Mucosa of descending colon (tissue), 3 donors: ENCODE results near the gene EFCAB5. TPM values are rescaled to one million over a fixed set of nuclear protein-coding genes. Genes with fewer than 3 reads are reported as not detected.

Source experiments
- ATAC-seq: fragments of 200-7000 bp; cut with Tn5 transposase; one replicate; pipeline ENCODE4 v1.9.1; 2020; ENCODE audit warnings: mild to moderate bottlenecking, moderate library complexity
- DNase-seq, 3 donors: peaks; one replicate each; pipeline ENCODE4 v3.0.0-alpha.2; 2020
- H3K36me3 ChIP-seq: fragments of 200-600 bp; one replicate; pipeline ENCODE4 v1.8.0; 2021; ENCODE audit warnings: low read depth, mild to moderate bottlenecking
- H3K4me1 ChIP-seq: fragments of 200-600 bp; one replicate; pipeline ENCODE4 v1.8.0; 2021; ENCODE audit warnings: low read depth, mild to moderate bottlenecking
- H3K4me3 ChIP-seq: fragments of 200-600 bp; one replicate; pipeline ENCODE4 v1.8.0; 2021; ENCODE audit warnings: mild to moderate bottlenecking
- H3K9me3 ChIP-seq: fragments of 200-600 bp; one replicate; pipeline ENCODE4 v1.8.0; 2021; ENCODE audit warnings: mild to moderate bottlenecking
- CTCF ChIP-seq: fragments of 200-600 bp; IDR thresholded peaks from one replicate; pipeline ENCODE4 v1.8.0; 2022; ENCODE audit warnings: antibody characterized with exemption, mild to moderate bottlenecking
- intact Hi-C, 2 donors: fragments of 100-400 bp; cut with DNase I in 1 of 2; cut with micrococcal nuclease in 1 of 2; formaldehyde crosslinking; loops; one replicate each; pipeline versions ENCODE4 v1.11.0 to v1.11.1; 2022; cut with DNase I, micrococcal nuclease
- total RNA-seq, 3 donors: library from RNA; stranded (reverse); fragmentation: NEBNext Ultra II Directional in 2 of 3; extraction: Animal tissue kit (Norgen Biotek cat#: 25700) in 2 of 3; gene quantifications; one replicate each; pipeline versions ENCODE4 v1.2.1 to v1.2.4, GENCODE V29; 2021 to 2023
- donor health status: DM: no; HTN: no; CAD: no; lungs with moderate emphysema.
- donor health status: DM: no; HTN: no; CAD: no.
- donor health status: DM: no; HTN: yes; CAD: no.

Gene EFCAB5
- total RNA-seq, 3 donors from 2014 or later = 1.0 to 4.1 (median 2.4) TPM

DNA sequence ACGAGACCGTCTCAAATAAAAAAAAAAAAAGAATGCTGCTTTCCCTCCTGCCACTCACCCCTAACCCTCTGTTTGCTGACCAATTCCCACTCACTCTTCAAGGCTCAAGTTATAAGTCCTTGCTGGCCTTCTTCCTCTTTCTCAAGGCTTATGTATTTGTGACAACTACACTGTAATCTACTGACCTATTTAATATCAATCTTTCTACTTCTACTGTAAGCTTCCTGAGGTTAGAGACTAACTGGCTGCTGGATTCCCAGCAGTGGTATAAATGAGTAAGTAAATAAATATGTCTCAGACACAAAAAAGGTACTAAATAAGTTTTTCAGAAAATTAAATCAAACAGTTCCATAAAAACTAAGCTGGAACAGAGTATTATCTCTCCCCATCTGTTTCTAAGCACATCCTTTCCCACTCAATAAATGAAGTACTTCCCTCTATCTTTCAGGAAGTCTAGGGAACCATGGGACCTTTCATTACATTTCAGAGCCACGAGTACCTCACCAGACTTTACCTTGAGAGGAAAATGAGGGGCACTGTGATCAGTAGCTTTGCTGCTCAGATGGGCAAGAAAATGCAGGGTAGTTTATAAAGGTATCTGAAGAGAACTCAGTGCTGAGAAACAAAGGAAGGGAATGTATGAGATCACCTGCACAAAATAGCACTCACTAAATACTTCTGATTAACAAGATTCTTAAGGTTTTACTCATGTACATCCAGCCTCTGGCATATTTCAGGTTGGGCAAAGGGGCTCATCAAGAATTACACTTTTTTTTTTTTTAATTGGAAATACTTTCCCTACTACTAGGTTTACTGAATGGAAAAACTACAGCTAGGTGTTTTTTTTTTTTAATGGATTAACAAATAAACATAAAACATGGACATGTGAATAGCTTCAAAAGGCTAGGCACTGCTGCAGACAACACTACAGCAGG, 22.2 kb upstream of the EFCAB5 start:
- Histone ChIP-seq H3K36me3 (no peaks in the 10 kb centered on the region), H3K9me3 (no peaks in the 10 kb centered on the region), H3K4me1 (no peaks in the 10 kb centered on the region), H3K4me3 (no peak overlapping the region)
- DNase-seq (no peak), ATAC-seq (no peak)
- intact Hi-C loops = no loop called here
- TF ChIP-seq CTCF = no peak

- intact Hi-C loops = no loop called here
- no peak overlapping the region for H3K4me3 ChIP-seq
- no peaks in the 10 kb centered on the region for H3K36me3 ChIP-seq
- TF ChIP-seq CTCF = no peak
- ATAC-seq = no peak
- no peaks in the 10 kb centered on the region for H3K9me3 ChIP-seq
- H3K4me1 ChIP-seq = peaks cover 15% of the 10 kb centered on the region
- DNase-seq = no peak
Observed at GRCh38 chr17:29924786-29925185, 16.6 kb upstream of the EFCAB5 start.

DNA sequence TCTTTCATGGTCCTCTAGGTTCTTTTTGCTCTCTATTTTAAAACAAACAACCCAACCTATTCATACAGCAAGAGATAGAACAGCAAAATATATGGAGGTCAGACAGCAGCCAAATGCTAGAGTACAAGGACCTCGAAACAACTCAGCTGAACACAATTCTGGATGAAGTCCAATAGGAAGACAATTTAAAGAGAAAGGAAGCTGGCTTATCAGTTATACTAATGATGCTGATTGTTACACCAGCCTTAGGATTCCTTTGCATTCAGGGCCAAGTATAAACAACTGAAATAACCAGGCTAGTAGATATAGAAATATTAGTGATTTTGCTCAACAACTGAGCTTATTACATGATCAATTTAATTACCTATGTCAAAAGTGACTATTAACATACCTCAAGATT, 13.9 kb upstream of the EFCAB5 start:
- Histone ChIP-seq H3K4me1 (peaks cover 18% of the 10 kb centered on the region), H3K9me3 (no peaks in the 10 kb centered on the region), H3K36me3 (no peaks in the 10 kb centered on the region), H3K4me3 (no peak overlapping the region)
- DNase-seq = no peak
- no peak for ATAC-seq
- no peak for TF ChIP-seq CTCF
- intact Hi-C loops = no loop called here

DNA sequence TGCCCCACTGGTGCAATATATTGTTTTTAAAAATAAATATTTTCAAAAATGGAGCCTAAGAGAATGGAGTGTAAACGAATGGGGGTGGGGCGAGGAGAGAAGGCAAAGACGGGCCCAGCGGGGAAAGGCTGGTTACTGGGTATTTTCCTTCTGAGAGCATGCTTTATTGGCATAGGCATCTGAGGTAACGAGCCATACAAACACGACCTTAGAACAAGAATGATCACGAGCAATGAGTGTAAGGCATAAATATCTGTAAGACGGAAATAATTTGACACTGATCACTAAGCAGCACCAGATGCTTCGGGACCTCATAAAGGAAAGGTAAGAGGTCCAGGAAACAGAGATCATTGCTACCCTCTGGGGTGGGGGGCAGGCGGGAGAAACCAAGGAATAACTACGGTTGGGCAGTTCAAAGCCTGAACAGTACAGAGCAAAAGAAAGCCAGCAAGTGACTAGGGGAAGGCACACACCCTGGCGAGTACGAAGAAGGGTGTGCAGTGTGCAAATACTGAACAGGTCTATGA, 12.4 kb upstream of the EFCAB5 start:
- intact Hi-C loops = no loop called here
- peaks cover 18% of the 10 kb centered on the region for H3K4me1 ChIP-seq
- peak overlapping the region; percentile 84 for H3K4me3 ChIP-seq
- H3K9me3 ChIP-seq = no peaks in the 10 kb centered on the region
- peak in 2 of 3 donors; percentile 50 to 75 for DNase-seq
- no peaks in the 10 kb centered on the region for H3K36me3 ChIP-seq
- no peak for TF ChIP-seq CTCF
- ATAC-seq = peak; percentile 37

DNA sequence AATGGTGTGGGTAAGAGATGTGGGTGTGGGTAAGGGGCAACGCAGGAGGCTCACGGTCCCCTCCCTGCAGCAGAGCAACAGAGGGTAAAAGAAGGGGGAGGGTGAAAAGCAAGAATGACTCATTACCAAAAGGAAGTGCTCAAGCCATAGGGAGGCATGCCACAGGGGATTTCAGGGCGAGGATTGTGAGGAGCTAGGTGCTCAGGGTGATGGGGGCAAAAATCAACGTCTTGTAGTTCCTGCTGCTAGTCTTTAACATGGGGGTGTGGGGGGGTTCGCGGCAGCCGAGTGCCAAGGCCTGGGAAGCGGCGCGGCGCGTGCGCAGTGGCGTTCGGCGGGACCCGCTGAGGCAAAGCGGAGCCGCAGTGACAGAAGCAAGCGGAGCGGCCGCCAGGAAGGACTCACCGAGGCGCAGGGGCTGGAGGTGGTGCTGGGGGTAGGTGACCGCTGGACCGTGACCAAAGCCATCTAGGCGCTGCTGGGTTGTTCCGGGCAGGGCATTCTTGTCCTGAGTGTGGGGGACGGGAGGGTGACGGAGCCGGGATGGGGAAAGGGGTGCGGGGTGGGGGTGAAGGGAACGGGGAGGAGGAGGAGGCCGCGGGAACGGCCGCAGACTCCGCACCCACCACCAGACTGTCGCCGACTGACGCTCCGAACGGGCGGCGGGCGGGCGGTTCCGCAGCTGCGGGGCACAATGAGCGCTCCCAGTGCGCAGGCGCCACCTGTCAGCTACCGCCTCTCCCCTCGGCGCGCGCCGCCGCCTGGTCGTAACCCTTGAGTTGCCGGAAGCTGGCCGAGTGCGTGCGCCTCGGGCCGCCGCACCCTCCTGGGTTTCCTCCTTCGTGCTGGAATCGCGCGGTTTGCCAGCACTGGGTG, 11.7 kb upstream of the EFCAB5 start, which contains the start of gene SSH2:
Gene SSH2, minus strand, starts transcription at position 696 of the 876 bp plus-strand sequence. Its CDS starts 228 bp downstream, at position 468.
- Histone ChIP-seq H3K36me3 (no peaks in the 10 kb centered on the region), H3K9me3 (no peaks in the 10 kb centered on the region), H3K4me3 (peak within 1 kb of the TSS; percentile 84), H3K4me1 (peaks cover 18% of the 10 kb centered on the region)
- intact Hi-C loops = loop anchor here (2.0 to 5.0 kb wide), 2 partner anchors 121 to 127 kb away; no protein-coding TSS in a partner anchor
- DNase-seq (peak; percentile 93 to 96 (median 96)), ATAC-seq (peak; percentile 93)
- TF ChIP-seq CTCF = no peak
